ENCODE measurements around the gene APBB2. TPM values are rescaled to one million over a fixed set of nuclear protein-coding genes. Genes with fewer than 3 reads are reported as not detected.

APBB2 gene
- total and polyA plus RNA-seq, 2 of the 4 experiments (the other 2 are of a cell fraction) = 47.9 to 75.5 TPM

- no peak overlapping the region for H3K56ac ChIP-seq (ENCODE audit: extremely low read depth, insufficient read depth, low read length)
- H3K27me3 ChIP-seq (ENCODE audit: control insufficient read depth, insufficient read depth, low read length) = no peaks in the 10 kb centered on the region
- ATAC-seq (ENCODE audit: low read depth) (no peak), DNase-seq (no peak)
- no peak overlapping the region for H4K8ac ChIP-seq (ENCODE audit: low read depth in 2 of 2, low read length in 2 of 2)
- H4K5ac ChIP-seq (ENCODE audit: low read depth, low read length) = no peak overlapping the region
- TF ChIP-seq CEBPB (IDR thresholded peaks at IDR 0.05; ENCODE audit: low read depth, low read length) = no peak
- no peak for TF ChIP-seq NFE2L2 (IDR thresholded peaks at IDR 0.05; ENCODE audit: low read depth, low read length)
- TF ChIP-seq USF2 (IDR thresholded peaks at IDR 0.05; ENCODE audit: low read depth, low read length) = no peak
- no peak for TF ChIP-seq BHLHE40 (IDR thresholded peaks at IDR 0.05; ENCODE audit: low read depth, low read length)
- no peak overlapping the region for H2AK9ac ChIP-seq (replicated peaks; ENCODE audit: low read depth, low read length, poor library complexity)
- ChIA-PET POLR2A (ENCODE audit: unreplicated experiment) (interaction anchor here (0.6 to 0.8 kb wide), 2 partner anchors 17 to 68 kb away, joined by 3 read pairs; no protein-coding TSS in a partner anchor), CTCF (interaction anchor here (1.2 kb wide), 1 partner anchor 401 kb away, joined by 3 read pairs; no protein-coding TSS in a partner anchor)
- no peak overlapping the region for H3K27ac ChIP-seq (ENCODE audit: insufficient read depth, low read length)
- H3K4me3 ChIP-seq (ENCODE audit: insufficient read depth, low read depth, low read length) = no peak overlapping the region
- peaks cover 28% of the 10 kb centered on the region; the same call in 1 of the 2 replicates for H4K20me1 ChIP-seq (ENCODE audit: insufficient read depth, low read length)
- no peak overlapping the region for H3K4me2 ChIP-seq (ENCODE audit: low read depth, low read length)
- dilution Hi-C loops (cut with HindIII; ENCODE audit: low sequenced_read_pairs, unreplicated experiment) = no loop called here
- H3K4me1 ChIP-seq (ENCODE audit: control insufficient read depth, insufficient read depth, low read length) = peaks cover 4% of the 10 kb centered on the region
- H3K18ac ChIP-seq (ENCODE audit: low read depth, low read length) = no peak overlapping the region
- intact Hi-C loops (cut with micrococcal nuclease) = no loop called here
- H3K9ac ChIP-seq (ENCODE audit: low read depth, low read length) = no peak overlapping the region
- H3K23ac ChIP-seq (ENCODE audit: low read depth, low read length) = no peak overlapping the region
- 87% methylated on average over 4 of the region's 9 CpGs; no CpG with 5 or more reads in 1 of the 2 experiments for WGBS, 2 experiments (ENCODE audit: extremely low coverage in 2 of 2, insufficient read length in 1 of 2)
- no peak overlapping the region for H2BK20ac ChIP-seq (ENCODE audit: low read depth, low read length)
- H3K4ac ChIP-seq (ENCODE audit: low read depth, low read length) = no peak overlapping the region
- H2AK5ac ChIP-seq (ENCODE audit: low read depth, low read length) = no peak overlapping the region
- no peak overlapping the region for H2BK5ac ChIP-seq (ENCODE audit: low read depth, low read length, poor library complexity, severe bottlenecking)
- no peak overlapping the region for H2AFZ ChIP-seq (replicated peaks; ENCODE audit: low read length, poor library complexity)
- H3K14ac ChIP-seq (replicated peaks; ENCODE audit: low read depth, low read length) = no peak overlapping the region
- BruUV-seq (replicated peaks) = no TSS peak
- in situ Hi-C loops (cut with MboI; ENCODE audit: low sequenced_read_pairs) = no loop called here
- no peak overlapping the region for H4K91ac ChIP-seq (ENCODE audit: insufficient read depth, low read depth, low read length)
- peaks cover 17 to 39% of the 10 kb centered on the region in 2 experiments for H3K79me1 ChIP-seq (ENCODE audit: low read depth in 1 of 2, low read length in 2 of 2)
- peaks cover 44% of the 10 kb centered on the region for H3K36me3 ChIP-seq (ENCODE audit: control insufficient read depth, insufficient read depth, low read length)
- no peak overlapping the region for H2BK15ac ChIP-seq (ENCODE audit: low read depth, low read length)
- peaks cover 4% of the 10 kb centered on the region for H3K9me1 ChIP-seq (ENCODE audit: insufficient read depth, low read length)
- H2BK120ac ChIP-seq (ENCODE audit: low read depth, low read length) = no peak overlapping the region
- no peaks in the 10 kb centered on the region for H3K9me3 ChIP-seq (ENCODE audit: control insufficient read depth, insufficient read depth, low read length)
Measured at GRCh38 chr4:41260116-41260733, 45.9 kb upstream of the APBB2 start.

All from IMR-90 (cell line).